Esophagus squamous epithelium (tissue), 4 donors: Measurements from ENCODE around the gene PYGB.

Experiments used
- POLR2A ChIP-seq, 4 donors: fragments of 450-650 bp; IDR thresholded peaks; one replicate each; pipeline ENCODE4 v1.6.1; 2017; ENCODE audit warnings: antibody characterized with exemption in 4 of 4, mild to moderate bottlenecking in 4 of 4, moderate library complexity in 3 of 4
- TF ChIP-seq, protein P1 (sequence below), 6 experiments: fragments of 450-650 bp in 4 of 6; fragments of 200-600 bp in 2 of 6; sonication (generic) in 2 of 6; IDR thresholded peaks; one replicate each; pipeline ENCODE4 v1.5.1; 2016 to 2019; ENCODE audit warnings: antibody characterized with exemption in 6 of 6, mild to moderate bottlenecking in 4 of 6, moderate library complexity in 4 of 6

DNA sequence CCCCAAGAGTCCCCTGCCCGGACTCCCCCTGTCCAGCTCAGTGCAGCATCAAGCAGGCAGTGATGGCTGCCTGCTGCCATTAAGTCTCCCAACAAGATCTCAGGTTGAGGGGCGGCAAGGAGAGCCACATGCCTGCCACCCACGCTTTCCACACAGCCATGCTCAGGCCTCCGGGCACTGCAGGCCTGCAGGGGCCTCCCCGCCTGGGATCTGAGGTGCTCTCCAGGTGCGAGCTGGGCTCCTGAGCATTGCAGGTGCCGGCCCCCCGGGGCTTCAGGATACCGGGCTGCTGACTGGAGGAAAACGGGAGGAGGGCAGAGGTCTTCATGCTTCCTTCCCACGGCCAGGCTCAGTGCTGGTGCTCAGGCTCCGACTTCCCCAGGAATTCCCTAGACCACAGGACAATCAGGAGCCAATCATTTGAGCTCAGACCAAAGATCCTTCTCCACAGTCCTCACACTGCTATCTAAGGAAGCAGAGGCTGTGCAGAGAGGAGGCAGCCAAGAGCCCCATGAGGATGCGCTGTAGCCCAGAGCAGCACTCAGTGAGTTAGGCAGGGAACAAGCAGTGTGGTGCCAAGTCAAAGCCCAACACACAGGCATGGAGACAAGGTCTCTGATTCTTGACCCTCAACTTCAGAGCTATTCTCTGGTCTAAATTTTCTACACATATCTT lies 52.7 kb downstream of the PYGB start:
- TF ChIP-seq POLR2A (IDR thresholded peaks at IDR 0.05) = no peak
- TF ChIP-seq, protein P1, sequence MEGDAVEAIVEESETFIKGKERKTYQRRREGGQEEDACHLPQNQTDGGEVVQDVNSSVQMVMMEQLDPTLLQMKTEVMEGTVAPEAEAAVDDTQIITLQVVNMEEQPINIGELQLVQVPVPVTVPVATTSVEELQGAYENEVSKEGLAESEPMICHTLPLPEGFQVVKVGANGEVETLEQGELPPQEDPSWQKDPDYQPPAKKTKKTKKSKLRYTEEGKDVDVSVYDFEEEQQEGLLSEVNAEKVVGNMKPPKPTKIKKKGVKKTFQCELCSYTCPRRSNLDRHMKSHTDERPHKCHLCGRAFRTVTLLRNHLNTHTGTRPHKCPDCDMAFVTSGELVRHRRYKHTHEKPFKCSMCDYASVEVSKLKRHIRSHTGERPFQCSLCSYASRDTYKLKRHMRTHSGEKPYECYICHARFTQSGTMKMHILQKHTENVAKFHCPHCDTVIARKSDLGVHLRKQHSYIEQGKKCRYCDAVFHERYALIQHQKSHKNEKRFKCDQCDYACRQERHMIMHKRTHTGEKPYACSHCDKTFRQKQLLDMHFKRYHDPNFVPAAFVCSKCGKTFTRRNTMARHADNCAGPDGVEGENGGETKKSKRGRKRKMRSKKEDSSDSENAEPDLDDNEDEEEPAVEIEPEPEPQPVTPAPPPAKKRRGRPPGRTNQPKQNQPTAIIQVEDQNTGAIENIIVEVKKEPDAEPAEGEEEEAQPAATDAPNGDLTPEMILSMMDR (IDR thresholded peaks at IDR 0.05) = no peak
